SK-N-SH (cell line): ENCODE results near the gene LIN28B. TPM values are rescaled to one million over a fixed set of nuclear protein-coding genes. Genes with fewer than 3 reads are reported as not detected.

ENCODE experiments used
- CTCF ChIA-PET: fragments of 300-600, 350-600 bp; formaldehyde crosslinking; extraction: SDS; loops from one replicate; lab custom pipeline; 2021; lab: Yijun Ruan, JAX
- POLR2A ChIA-PET: fragments of 350-600 bp; sonication (Branson Sonifier 250); formaldehyde crosslinking; extraction: SDS; loops from one replicate; lab custom pipeline; 2020; ENCODE audit warnings: antibody characterized with exemption, inconsistent platforms; lab: Yijun Ruan, JAX
- DNase-seq: peaks from one replicate; pipeline ENCODE4 v3.0.0; 2012
- H2AFZ ChIP-seq: fragments of 200-600 bp; sonication (generic); 2 replicates; pipeline ENCODE4 v1.8.1; 2016; ENCODE audit warnings: antibody characterized with exemption, mild to moderate bottlenecking, low read depth
- H3F3A ChIP-seq: fragments of 200-600 bp; sonication (generic); replicated peaks from 2 replicates; pipeline ENCODE3; 2016; ENCODE audit warnings: antibody characterized with exemption, mild to moderate bottlenecking; ENCODE audit not compliant: insufficient read depth
- H3K27ac ChIP-seq, 2 experiments: fragments of 200-500 bp in 1 of 2; fragments of 200-600 bp in 1 of 2; sonication (Bioruptor generic) in 1 of 2; sonication (generic), shearing (Covaris generic) in 1 of 2; 2 replicates each; pipeline versions ENCODE4 v1.5.1 to v1.6.1; 2014 to 2016; ENCODE audit warnings: low read depth in 2 of 2, inconsistent platforms in 1 of 2, low read length in 1 of 2, mild to moderate bottlenecking in 1 of 2, mixed read lengths in 1 of 2
- H3K27me3 ChIP-seq: fragments of 200-600 bp; sonication (generic), shearing (Covaris generic); 2 replicates; pipeline ENCODE4 v1.6.1; 2016; ENCODE audit warnings: mixed run types; ENCODE audit not compliant: insufficient read depth
- H3K36me3 ChIP-seq, 2 experiments: fragments of 200-500 bp in 1 of 2; fragments of 200-600 bp in 1 of 2; sonication (Bioruptor generic) in 1 of 2; sonication (generic) in 1 of 2; replicated peaks in 1 of 2; 2 replicates each; pipeline versions ENCODE3 to v1.5.1; 2014 to 2016; ENCODE audit warnings: low read length in 1 of 2, mild to moderate bottlenecking in 1 of 2; ENCODE audit not compliant: insufficient read depth in 2 of 2, control insufficient read depth in 1 of 2
- H3K4me1 ChIP-seq, 2 experiments: fragments of 200-500 bp in 1 of 2; fragments of 200-600 bp in 1 of 2; sonication (Bioruptor generic) in 1 of 2; sonication (generic), shearing (Covaris generic) in 1 of 2; 2 replicates each; pipeline versions ENCODE4 v1.5.1 to v1.6.1; 2014 to 2016; ENCODE audit warnings: low read depth in 1 of 2, low read length in 1 of 2, mixed run types in 1 of 2; ENCODE audit not compliant: insufficient read depth in 2 of 2, control insufficient read depth in 1 of 2
- H3K4me2 ChIP-seq: fragments of 200-600 bp; sonication (generic), shearing (Covaris generic); 2 replicates; pipeline ENCODE4 v1.6.1; 2017; ENCODE audit warnings: mixed run types
- H3K4me3 ChIP-seq, 2 experiments: fragments of 200-500 bp in 1 of 2; fragments of 200-600 bp in 1 of 2; sonication (Bioruptor generic) in 1 of 2; sonication (generic), shearing (Covaris generic) in 1 of 2; 2 replicates each; pipeline versions ENCODE4 v1.5.1 to v1.8.1; 2014 to 2016; ENCODE audit warnings: low read depth in 2 of 2, inconsistent platforms in 1 of 2, low read length in 1 of 2, mild to moderate bottlenecking in 1 of 2, mixed read lengths in 1 of 2, moderate library complexity in 1 of 2
- H3K79me2 ChIP-seq: fragments of 200-600 bp; sonication (generic); 2 replicates; pipeline ENCODE4 v1.8.1; 2017; ENCODE audit warnings: mild to moderate bottlenecking; ENCODE audit not compliant: insufficient read depth
- H3K9ac ChIP-seq: fragments of 200-600 bp; sonication (generic); 2 replicates; pipeline ENCODE4 v1.6.1; 2017; ENCODE audit warnings: mixed run types
- H3K9me2 ChIP-seq: fragments of 200-600 bp; sonication (generic); 2 replicates; pipeline ENCODE4 v1.6.1; 2017; ENCODE audit warnings: mixed run types
- H3K9me3 ChIP-seq: fragments of 200-600 bp; sonication (generic); 2 replicates; pipeline ENCODE4 v1.6.1; 2017; ENCODE audit warnings: mixed run types, mild to moderate bottlenecking, moderate library complexity
- H4K20me1 ChIP-seq: fragments of 200-600 bp; sonication (generic); 2 replicates; pipeline ENCODE4 v1.6.1; 2017; ENCODE audit warnings: mild to moderate bottlenecking, mixed run types; ENCODE audit not compliant: insufficient read depth
- ELF1 ChIP-seq: IDR thresholded peaks from 2 replicates; pipeline ENCODE4 v1.4.0; 2012
- FOSL2 ChIP-seq: IDR thresholded peaks from 2 replicates; pipeline ENCODE4 v1.4.0; 2012; ENCODE audit warnings: low read depth, mild to moderate bottlenecking, moderate library complexity, borderline replicate concordance
- GABPA ChIP-seq: IDR thresholded peaks from 2 replicates; pipeline ENCODE4 v1.4.0; 2012; ENCODE audit warnings: low read depth, mild to moderate bottlenecking
- MEF2A ChIP-seq: IDR thresholded peaks from 2 replicates; pipeline ENCODE4 v1.4.0; 2012; ENCODE audit warnings: low read depth, borderline replicate concordance
- MXI1 ChIP-seq: IDR thresholded peaks from 2 replicates; pipeline ENCODE4 v1.6.1; 2012; ENCODE audit warnings: mild to moderate bottlenecking, low read depth, low read length, improper control_type of control experiment
- RCOR1 ChIP-seq: fragments of 150-350 bp; IDR thresholded peaks from 2 replicates; pipeline ENCODE4 v1.6.1; 2017; ENCODE audit warnings: antibody characterized with exemption, low read length
- RXRA ChIP-seq: IDR thresholded peaks from 2 replicates; pipeline ENCODE4 v1.4.0; 2012; ENCODE audit warnings: low read depth, mild to moderate bottlenecking, borderline replicate concordance
- SIN3A ChIP-seq: IDR thresholded peaks from 2 replicates; pipeline ENCODE4 v1.6.1; 2012; ENCODE audit warnings: low read depth, mild to moderate bottlenecking, low read length, moderate library complexity, borderline replicate concordance
- YY1 ChIP-seq: IDR thresholded peaks from 2 replicates; pipeline ENCODE4 v1.4.0; 2012; ENCODE audit warnings: low read depth, mild to moderate bottlenecking
- WGBS: methylation state at CpG from one replicate; pipeline ENCODE4 v1.1.6; 2017; ENCODE audit warnings: low lambda C conversion rate; 5-methylcytosine and 5-hydroxymethylcytosine counted together
- polyA plus RNA-seq, 3 experiments: library from polyadenylated mRNA; depleted of rRNA; stranded (reverse); fragments of >200 nt; gene quantifications; 2 replicates each; pipeline ENCODE4 v1.2.3, GENCODE V29; 2012
- TF ChIP-seq, protein P1 (sequence below): fragments of 200-600 bp; sonication (generic); IDR thresholded peaks from 2 replicates; pipeline ENCODE4 v1.6.1; 2017; ENCODE audit warnings: antibody characterized with exemption, mild to moderate bottlenecking, moderate library complexity
- TF ChIP-seq, protein P2 (sequence below): IDR thresholded peaks from 2 replicates; pipeline ENCODE4 v1.4.0; 2012; ENCODE audit warnings: low read depth

Gene LIN28B
- polyA plus RNA-seq, 1 of the 3 experiments (the other 2 are of a cell fraction) = 0.67 TPM

DNA sequence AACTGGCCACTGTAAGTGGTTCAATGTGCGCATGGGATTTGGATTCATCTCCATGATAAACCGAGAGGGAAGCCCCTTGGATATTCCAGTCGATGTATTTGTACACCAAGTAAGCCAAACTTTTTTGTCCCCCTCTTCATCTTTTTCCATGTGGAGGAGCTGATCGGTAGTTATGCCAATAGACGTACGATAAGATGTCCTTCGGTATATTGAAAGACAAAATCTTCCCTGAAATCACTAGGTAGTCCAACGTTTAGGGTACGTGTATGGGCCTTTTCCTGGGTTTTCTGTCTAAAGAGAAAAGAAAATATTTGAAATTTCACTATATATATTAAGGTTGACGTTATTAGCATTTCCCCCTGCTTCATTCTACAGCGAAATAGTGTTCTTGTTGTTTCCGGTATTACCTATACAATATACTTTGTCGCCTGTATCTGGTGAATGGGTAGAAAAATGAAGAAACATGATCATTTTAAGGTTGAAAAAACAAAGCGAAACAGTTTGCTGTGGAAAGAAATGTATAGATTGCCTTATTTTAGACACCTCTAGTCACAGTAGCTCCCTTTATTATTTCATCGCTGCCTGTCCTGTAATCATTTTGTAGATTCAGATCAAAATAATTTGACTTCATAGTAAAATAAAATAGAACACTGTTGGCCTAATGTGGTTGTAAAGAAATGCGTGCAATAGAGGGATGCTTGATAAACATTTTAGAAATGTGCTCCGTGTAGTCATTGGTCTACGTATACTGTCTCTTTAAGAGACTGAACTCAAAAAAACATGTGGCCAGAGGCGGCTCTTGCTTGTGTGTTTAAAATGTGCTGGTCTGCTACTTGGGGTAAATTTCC lies 1.5 kb downstream of the LIN28B start:
- no peak for DNase-seq
- Histone ChIP-seq H4K20me1 (no peaks in the 10 kb centered on the region), H2AFZ (peak overlapping the region; percentile 85), H3K4me2 (peak overlapping the region; percentile 73), H3K9me2 (no peaks in the 10 kb centered on the region), H3F3A (peaks cover 12% of the 10 kb centered on the region), H3K79me2 (no peaks in the 10 kb centered on the region), H3K9me3 (no peaks in the 10 kb centered on the region), H3K4me3 (peak overlapping the region; percentile 55 to 64), H3K9ac (peak overlapping the region; percentile 40; the same call in 1 of the 2 replicates), H3K27me3 (peaks cover 4% of the 10 kb centered on the region; the same call in 1 of the 2 replicates), H3K4me1 (no peaks in the 10 kb centered on the region; a peak in 1 of 4 replicates), H3K27ac (peak overlapping the region in 1 of 2 experiments; percentile 91; a peak in 2 of 4 replicates), H3K36me3 (peaks cover 0 to 5% of the 10 kb centered on the region in 2 experiments)
- ChIA-PET POLR2A (interaction anchor here (0.9 kb wide), 1 partner anchor 18 kb away, joined by 3 read pairs; no protein-coding TSS in a partner anchor), CTCF (interaction anchor here (1.0 to 4.3 kb wide), 3 partner anchors 42 to 120 kb away, joined by 3 to 18 read pairs (median 9); no protein-coding TSS in a partner anchor)
- 42% methylated on average over 19 of the region's 19 CpGs for WGBS
- TF ChIP-seq MEF2A (no peak), FOSL2 (no peak), YY1 (no peak), ELF1 (no peak), SIN3A (0 out of 2 replicates have a peak, but pooled peaks have one; percentile 54), RXRA (no peak), RCOR1 (no peak), MXI1 (peak; percentile 88), GABPA (no peak)
- TF ChIP-seq, protein P1, sequence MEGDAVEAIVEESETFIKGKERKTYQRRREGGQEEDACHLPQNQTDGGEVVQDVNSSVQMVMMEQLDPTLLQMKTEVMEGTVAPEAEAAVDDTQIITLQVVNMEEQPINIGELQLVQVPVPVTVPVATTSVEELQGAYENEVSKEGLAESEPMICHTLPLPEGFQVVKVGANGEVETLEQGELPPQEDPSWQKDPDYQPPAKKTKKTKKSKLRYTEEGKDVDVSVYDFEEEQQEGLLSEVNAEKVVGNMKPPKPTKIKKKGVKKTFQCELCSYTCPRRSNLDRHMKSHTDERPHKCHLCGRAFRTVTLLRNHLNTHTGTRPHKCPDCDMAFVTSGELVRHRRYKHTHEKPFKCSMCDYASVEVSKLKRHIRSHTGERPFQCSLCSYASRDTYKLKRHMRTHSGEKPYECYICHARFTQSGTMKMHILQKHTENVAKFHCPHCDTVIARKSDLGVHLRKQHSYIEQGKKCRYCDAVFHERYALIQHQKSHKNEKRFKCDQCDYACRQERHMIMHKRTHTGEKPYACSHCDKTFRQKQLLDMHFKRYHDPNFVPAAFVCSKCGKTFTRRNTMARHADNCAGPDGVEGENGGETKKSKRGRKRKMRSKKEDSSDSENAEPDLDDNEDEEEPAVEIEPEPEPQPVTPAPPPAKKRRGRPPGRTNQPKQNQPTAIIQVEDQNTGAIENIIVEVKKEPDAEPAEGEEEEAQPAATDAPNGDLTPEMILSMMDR = no peak
- TF ChIP-seq, protein P2, sequence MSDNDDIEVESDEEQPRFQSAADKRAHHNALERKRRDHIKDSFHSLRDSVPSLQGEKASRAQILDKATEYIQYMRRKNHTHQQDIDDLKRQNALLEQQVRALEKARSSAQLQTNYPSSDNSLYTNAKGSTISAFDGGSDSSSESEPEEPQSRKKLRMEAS = peak; percentile 72; the same call in 1 of the 2 replicates
